ENCODE data around the gene CFAP57.

Gene CFAP57

DNA sequence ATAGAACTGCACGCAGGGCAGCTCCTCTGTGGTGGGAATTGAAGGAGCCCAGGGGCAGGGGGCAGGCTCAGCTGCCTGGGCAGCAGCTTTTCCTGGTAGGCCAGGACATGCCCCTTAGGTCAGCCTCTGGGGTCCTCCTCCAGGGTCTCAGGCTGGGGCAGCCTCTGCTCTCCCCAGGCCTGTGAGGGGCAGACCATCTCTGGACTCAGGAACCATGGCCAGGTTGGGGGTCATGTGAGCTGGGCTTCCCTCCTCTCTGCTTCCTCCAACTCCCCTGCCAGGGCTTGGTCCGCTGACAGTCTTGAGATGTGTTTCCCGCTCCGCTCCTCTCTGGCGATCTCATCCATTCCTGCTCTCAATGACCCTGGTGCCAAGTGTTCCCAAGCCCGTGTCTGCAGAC lies 107.5 kb downstream of the CFAP57 start:
- DNase-seq: no peak

DNA sequence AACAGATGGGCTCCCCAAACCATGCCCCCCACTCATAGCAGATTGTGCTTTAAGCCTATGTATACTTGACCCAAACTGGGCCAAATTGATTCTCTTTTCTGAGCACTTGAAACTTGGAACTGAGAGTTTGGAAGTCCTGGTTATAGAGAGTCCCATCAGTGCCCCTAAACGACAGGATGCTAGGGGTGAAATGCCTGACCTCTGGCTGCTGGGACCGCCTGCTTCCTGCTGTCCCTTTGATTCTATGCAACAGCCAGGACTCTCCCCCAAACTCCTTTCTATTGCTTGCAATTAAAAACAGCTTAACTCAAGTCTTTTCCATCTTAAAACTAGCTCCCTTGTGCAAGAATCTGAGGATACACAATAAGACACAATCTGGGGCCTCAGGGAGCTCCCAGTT lies 108.6 kb downstream of the CFAP57 start:
- DNase-seq: no peak

DNA sequence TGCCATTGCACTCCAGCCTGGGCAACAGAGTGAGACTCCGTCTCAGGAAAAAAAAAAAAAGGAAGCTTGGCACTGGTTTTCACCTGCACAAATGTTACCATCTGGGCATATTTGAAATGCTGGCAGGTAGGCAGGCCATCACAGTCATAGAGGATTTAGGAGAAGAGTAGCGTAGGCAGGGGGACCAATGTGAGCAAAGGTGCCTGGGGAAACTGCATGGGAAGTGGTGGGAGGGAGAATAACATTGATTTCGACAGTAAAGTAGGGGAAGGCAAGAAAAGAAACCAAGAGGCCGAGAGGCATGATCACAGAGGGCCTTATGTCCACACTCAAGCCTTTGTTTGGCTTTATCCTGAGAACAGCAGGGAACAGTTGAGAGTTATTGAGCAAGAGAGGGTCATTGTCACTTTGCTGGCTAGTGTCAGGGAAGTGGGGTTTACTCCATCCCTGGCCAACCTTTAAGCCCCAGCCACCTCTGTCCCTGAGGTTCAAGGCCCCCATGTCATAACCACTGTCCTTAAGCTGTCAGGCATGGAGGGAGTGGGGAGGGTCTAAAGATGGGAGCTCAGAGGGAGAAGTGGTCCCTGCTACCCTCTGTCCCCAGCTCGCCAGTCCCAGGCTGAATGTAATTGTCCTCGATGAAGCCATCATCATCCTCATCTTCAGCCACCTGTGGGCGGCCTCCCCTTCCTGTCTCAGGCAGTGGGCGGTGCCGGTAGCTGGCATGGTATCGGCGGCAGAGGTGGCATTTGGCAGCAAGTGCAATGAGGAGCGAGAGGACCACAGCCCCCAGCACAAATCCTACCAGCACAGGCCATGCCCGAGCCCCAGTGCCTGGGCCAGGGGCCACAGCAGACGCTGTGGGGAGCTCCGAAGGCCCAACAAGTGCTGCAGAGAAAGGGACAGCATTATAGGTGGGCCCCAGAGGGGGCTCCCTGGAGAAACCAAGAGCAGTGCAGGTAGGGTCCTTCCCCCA lies 110.4 kb downstream of the CFAP57 start:
- DNase-seq: no peak

DNA sequence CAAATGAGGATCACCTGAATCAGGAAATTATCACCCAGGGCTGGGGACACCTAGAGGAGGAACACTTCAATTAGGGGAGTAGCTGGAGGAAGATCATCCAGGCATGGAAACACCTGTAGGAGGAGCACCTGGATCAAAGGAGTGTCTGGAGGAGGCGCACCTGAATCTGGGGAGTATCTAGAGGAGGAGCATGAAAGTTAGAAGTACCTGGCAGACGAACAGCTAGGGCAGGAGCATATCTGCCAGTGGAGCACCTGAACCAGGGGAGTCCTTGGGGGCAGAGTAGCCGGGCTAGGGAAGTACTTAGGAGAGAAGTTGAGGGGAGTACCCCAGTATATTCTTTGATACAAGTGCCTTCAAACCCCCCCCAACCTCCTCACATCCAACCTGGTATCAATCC lies 111.9 kb downstream of the CFAP57 start:
- no peak for DNase-seq

DNA sequence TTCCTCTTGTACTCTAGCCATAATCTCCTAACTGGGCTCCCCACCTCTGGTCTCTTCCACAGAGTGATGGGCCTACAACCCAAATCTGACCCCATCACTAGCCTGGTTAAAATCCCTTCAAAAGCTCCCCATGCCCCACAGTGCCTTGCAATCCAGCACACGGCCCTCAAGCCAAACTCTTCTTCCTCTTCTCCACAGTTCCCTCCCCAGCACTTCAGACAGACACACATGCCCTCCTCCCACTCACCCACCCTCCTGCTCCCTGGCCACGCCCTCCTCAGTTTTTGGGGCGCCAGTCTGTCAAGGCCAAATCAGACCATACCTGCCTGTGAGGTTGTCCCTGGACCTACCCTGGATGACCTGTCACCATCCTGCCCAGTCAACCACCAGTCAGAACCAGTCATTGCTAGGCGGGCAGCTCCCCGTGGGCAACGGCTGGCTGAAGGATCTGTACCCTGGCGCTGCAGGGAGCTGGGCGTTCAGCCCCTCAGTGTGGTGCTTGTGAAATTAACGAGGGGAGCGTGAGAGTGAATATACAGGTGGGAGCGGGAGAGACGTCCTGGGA lies 112.5 kb downstream of the CFAP57 start:
- no peak for DNase-seq

DNA sequence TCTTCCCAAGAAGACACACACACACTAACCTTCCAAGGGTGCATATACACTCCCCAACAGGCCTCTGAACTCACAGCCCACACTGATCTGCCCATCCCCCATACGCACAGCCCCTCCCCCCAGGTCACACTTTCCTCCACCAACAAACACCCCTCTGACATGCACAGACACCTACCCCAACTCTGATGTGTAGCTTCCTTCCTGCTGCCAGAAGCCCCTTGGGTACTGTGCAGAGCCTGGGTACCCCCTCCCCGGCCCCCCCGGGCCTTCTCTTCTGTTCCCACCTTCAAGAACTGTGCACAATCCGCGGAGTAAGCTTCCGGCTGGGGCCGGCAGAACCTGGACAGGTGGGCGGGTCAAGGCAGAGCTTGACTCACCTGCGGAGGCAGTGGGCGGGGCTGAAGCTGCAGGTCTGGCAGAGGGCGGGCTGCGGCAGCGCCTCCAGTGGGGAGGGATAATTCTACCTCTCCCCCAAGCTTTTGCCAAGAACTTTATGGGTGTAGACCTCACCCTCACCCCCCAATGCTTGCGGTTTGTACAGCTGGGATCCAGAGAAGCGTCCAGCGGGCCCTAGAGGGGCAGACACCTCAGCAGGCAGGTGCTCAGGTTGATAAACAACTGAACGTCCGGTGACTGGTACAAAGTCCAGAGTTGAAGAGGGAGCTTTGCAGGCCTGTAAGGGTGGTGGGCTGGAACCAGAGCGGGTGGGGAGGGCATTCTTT lies 113.3 kb downstream of the CFAP57 start, which contains the start of gene C1orf210:
Gene C1orf210, minus strand, starts transcription at position 313 of the 722 bp plus-strand sequence. CDS start 2,311 bp downstream, outside the sequence.
- no peak for DNase-seq

DNA sequence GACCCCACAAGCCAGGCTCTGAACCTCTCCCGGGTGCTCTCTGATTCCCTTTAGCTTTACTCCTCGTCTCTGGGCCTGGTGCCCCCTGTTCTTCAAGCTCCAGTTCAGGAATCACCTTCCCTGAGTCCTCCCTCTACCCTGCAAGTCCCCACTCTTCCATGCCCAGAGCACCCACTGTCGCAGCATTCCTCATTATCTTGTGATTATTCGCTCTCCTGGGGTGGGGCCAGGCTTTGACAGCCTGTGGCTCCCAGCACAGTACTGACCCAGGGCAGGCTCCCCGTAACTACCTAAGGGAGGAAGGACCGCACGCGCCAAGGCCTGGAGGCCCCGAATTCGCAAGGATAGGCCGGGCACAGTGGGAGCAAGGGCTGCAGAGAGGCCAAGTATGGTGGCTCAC lies 114.0 kb downstream of the CFAP57 start:
- no peak for DNase-seq

DNA sequence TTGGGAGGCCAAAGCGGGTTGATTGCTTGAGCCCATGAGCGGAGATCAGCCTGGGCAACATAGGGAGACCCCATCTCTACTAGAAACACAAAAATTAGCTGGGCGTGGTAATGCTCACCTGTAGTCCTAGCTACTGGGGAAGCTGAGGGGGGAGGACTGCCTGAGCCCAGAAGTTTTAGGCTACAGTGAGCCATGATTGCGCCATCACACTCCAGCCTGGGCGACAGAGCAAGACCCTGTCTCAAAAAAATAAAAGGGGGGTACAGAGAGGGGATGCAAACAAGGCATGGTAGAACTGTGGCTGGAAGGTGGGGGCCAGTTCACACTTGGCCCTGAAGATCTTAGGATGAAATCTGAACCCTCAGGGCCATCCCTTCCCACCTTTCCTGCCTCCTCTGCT lies 114.4 kb downstream of the CFAP57 start:
- DNase-seq: no peak

DNA sequence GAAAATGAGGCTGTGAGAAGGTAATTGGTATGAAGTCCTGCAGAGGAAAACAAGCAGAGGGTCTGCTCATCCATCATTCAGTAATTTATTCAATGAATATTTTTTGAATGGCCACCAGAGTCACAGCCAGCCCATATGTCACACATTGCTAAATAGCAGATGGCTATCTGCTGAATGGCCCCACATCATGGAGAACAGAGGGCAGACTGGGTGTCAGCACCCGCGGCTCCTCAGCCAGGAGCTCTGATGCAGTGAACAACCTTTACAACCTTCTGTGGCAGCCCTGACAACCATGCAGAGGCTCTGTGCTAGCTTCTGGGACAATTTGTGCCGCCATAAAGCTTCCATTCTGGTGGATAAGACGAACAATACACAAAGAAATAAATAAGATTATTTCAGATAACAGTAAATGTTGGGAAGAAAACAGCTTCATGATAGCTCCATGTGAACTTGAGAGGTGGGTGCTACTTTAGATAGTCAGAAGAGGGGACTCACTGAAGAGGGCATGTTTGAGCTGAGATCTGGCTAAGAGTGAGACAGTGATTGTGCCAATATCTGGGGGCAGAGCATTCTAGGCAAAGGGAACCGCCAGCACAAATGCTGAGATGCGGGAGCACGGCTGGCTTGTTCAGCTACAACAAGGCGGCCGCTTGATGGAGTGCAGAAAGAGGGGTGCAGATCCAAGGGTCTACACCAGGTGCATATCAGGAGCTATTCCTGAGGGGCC lies 116.1 kb downstream of the CFAP57 start:
- DNase-seq: no peak

DNA sequence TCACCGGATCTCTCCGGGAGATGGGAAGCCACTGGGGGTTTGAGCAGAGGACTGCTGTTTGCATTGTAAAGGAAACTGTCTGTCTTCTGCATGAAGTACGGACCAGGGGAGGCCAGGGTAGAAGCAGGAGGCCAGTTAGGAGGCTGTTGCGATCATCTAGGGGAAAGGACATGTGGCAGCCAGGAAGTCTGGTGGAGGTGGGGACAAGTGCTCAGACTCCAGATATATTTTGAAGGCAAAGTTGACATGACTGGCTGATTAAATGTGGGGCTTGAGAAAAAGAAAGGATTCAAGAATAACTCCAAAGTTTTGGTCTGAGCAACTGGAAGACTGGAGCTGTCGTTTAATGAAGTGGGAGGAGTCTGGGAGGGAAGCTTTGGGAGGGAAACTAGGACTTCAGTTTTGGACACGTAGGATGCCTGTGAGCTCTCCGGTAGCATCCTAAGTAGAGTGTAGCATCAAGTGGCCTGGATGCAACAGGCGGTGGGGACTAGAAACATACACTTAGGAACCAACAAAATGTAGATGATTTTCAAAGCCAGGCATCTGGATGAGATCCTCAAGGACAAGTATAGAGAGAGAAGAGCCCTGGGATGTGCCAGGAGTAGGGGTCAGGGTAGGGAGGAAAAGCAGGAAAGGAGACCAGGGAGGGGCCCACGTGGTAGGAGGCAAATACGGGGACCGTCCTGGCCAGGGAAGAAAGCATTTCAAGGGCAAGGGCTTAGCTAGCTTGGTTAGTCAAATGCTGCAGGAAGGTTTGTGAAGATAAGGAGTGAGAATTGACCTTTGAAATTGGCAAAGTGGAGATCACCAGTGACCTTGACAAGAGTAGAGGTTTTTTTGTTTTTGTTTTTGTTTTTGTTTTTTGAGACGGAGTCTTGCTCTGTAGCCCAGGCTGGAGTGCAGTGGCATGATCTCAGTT lies 116.9 kb downstream of the CFAP57 start:
- no peak for DNase-seq

DNA sequence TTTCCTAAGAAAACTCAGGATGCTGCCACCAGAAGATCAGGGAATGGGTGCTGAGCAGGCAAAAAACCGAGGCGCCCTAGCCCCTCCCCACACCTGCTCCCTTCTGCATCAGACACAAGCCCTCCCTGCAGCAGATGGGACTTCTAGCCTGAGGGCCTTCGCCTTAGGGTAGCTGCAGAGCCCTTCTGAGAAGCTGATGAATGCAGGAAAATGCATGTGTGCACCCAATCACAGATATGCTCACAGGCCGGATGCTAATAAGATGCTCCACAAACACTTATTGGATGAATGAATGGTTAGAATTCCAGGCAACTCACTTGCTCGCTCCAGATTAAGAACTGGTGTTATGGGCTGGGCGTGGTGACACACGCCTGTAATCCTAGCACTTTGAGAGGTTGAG lies 120.1 kb downstream of the CFAP57 start:
- no peak for DNase-seq

DNA sequence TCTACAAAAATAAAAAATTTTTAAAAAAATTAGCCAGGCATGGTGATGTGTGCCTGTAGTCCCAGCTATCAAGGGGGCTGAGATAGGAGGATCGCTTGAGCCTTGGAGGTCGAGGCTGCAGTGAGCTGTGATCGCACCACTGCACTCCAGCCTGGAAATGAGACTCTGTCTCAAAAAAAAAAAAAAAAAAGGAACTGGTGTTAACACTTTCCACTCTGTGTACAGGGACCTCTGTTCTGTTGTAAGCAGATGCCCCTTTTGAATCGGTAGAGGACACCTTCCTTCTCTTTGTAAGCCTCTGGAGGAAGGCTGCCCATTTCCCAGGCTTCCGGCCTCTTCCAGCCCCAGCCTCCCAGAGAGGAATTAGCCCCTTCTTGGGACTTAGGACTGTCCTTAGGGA lies 120.5 kb downstream of the CFAP57 start:
- no peak for DNase-seq

DNA sequence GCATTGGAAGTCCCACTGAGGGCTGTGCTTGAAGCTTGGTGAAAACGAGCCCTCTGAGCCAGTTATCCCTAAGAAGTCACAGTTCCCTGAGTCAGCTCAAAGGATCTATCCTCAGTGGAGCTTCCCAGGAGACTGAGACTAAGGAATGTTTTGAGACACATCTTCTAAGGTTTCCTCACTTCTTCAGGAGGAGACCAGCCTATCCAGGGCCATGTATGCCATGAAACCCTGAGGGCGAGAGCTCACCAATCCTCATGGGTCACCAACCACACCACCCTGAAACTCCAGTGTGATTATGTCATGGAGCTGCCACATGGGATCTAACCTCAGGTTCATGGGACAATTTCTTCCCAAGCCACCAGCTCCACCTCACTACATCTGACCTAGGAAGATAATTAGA lies 121.0 kb downstream of the CFAP57 start:
- DNase-seq: no peak

DNA sequence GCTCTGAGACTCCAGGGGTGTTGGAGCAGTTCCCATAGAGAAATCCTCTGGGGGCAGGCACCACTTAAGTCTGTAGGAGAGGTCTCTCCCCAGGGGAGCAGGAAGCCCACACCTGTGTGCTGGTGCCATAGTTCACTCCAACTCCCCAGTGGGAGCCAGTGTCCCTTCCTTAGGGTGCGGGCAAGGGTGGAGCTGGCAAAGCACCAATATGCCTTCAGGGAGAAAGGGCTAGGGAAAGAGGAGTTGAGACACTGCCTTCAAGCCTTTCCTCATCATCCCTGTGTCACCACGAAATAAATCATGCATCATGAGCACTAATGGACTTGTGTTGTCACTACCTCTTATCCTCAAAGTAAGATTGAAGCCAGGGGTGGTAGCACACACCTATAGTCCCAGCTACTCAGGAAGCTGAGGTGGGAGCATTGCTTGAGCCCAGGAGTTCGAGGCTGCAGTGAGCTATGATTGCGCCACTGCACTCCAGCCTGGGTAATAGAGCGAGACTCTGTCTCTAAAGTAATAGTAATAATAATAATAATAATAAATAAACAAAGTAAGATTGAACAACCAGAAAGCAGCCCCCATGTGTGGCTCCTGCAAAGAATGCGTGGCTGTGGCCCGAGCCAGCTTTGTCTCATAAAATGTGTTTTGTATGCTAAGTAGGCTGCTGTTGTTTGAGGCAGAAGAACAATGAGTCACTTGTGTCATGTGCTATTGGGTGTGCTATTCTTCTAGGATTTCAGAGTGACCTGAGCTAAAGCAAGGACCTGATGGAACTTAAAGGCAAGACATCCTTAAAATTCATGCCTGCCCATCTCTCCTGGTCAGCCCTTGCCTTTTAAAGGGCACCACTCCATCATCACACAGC lies 122.0 kb downstream of the CFAP57 start:
- no peak for DNase-seq

DNA sequence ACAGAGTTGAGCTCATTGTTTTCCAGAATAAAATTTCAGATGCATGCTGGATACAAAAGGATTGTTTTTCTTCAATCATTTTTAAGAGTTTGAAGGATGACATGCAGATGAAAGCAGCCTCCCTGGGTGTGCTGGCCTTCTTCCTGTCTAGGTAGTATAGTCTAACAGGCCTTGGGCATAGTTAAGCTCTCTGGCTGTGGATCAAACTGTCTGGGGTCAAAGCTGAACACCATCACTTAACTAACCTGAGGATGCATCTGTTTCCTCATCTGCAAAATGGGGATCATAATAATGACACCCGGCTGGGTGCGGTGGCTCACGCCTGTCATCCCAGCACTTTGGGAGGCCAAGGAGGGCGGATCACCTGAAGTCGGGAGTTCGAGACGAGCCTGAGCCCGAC lies 122.6 kb downstream of the CFAP57 start:
- no peak for DNase-seq

DNA sequence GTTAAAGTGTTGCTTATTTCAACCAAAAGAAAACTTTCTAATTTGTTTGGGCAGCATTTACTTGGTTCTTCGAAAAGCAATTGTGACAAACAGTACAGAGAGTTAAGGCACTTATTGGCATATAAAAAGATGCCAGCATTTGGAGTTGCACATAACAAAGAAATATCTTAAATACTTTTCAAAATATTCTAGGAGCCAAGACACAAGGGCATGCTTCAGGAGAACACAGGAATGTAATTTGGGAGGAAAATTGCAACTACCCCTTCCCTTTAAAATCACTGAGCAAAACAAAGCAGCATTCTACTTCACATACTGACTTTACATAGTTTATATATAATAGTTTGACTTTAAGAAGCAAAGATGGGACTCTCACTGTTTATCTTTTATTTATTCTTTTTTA lies 124.1 kb downstream of the CFAP57 start:
- DNase-seq: no peak

DNA sequence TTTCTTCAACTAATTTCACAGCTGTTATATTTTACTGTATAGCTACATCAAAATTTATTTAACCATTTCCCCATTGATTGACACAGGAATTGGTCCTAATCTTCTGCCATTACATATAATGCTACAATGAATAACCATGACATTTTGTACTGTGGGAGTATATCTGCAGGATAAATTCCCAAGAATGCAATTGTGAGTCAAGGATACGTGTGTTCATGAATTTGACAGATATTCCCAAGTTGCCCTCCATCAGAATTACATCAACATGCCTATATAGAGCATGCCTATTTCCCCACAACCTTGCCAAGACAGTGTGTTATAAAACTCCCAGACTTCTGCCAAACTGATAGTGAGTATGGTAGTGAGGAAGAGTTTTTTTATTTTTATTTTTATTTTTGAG lies 125.9 kb downstream of the CFAP57 start:
- no peak for DNase-seq

DNA sequence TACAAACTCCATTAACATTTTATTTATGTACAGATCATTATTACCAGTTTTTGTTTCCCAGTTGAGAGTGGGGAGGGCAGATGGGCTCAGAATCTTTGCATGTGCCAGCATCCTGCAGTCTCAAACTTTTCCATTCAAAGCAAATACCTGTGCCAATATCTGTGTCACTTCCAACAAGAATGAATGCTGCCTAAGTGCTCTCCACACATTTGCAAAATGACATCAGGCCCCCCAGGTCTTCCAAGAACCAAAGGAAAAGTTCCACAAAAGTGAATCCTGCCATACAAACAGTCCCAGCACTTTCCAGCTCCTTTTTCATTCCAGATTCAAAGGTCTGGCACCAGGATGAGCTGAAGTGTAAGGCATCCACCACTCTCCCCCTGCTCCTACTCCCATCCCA lies 127.0 kb downstream of the CFAP57 start:
- DNase-seq: no peak

DNA sequence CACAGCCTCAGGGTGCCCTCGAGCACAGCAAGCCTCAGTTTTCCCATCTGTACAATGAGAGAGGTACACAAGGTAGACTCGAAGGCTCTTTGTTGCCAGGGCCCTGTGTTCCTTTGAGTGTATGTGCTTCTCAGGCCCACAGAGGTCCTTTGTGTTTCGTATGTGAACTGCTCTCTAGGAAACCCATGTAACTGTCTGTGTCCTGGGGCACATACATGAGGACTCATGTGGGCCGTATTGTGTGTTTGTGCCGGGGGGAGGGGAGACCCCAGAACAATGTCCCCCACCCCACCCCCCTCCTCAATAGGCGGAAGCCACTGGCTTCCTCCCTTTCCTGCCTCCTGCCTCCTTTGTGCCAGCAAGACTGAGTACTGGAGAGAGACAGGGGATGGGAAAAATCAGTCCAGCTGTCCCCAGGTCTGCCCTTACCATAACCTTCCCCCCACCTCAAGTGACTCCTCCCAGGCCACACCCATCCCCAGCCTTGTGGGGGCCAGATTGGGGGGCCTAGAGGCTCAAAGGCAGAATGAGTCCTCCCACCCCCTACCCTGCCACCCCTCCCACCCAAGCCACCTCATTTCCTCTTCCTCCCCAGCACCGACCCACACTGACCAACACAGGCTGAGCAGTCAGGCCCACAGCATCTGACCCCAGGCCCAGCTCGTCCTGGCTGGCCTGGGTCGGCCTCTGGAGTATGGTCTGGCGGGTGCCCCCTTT lies 128.4 kb downstream of the CFAP57 start, which contains the start of gene TIE1:
Gene TIE1, plus strand, starts transcription at position 605 of the 717 bp plus-strand sequence. Its CDS starts 90 bp downstream, at position 695.
- no peak for DNase-seq

DNA sequence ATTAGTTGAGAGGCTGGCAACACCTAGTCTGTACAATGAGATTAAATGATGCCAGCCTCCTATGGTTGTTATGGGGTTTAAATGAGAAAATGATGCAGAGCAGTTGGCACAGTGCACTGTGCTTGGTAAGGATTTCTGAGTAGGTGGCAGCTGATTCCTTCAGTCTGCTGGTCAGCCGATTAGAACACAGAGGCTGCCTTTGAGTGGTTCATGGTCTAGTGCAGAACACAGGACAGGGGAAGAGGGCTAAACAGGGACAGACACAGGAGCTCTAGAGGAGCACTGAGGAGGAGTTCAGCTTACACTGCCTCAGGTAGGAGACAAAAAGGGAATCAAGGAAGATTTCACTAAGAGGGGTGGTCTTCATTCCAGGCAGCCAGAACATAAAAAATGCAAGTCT lies 130.1 kb downstream of the CFAP57 start:
- DNase-seq: no peak
